ENCODE results near the gene KCNN4.
"Not testable (repeated sequence)": the region's sequence is repeated elsewhere in the genome, so short reads cannot be mapped to it uniquely, and the experiment has no call there.

KCNN4 gene

GRCh38 chr19:43768273-43769050 lies 12.3 kb downstream of the KCNN4 start:
- Histone ChIP-seq H3K9ac (ENCODE audit: low read depth, low read length) (no peak overlapping the region), H3K9me3 (ENCODE audit: insufficient read depth, low read depth, low read length) (no peaks in the 10 kb centered on the region), H3K4me1 (ENCODE audit: insufficient read depth, low read length) (peaks cover 8% of the 10 kb centered on the region), H3K36me3 (ENCODE audit: insufficient read depth, low read length) (no peaks in the 10 kb centered on the region), H3K27ac (ENCODE audit: low read depth, low read length) (no peak overlapping the region), H3K4me3 (ENCODE audit: low read length) (no peak overlapping the region), H3K27me3 (ENCODE audit: insufficient read depth, low read length) (peaks cover 18% of the 10 kb centered on the region)
- WGBS, result 83% methylated on average over 14 of the region's 15 CpGs

GRCh38 chr19:43767818-43768217 lies 13.0 kb downstream of the KCNN4 start:
- 91% methylated on average over 1 of the region's 1 CpG for WGBS
- no peaks in the 10 kb centered on the region for H3K9me3 ChIP-seq (ENCODE audit: insufficient read depth, low read depth, low read length)
- no peak overlapping the region for H3K27ac ChIP-seq (ENCODE audit: low read depth, low read length)
- H3K9ac ChIP-seq (ENCODE audit: low read depth, low read length), result no peak overlapping the region
- 0 out of 2 replicates have a peak, but pooled peaks cover 3% of the 10 kb centered on the region for H3K4me1 ChIP-seq (ENCODE audit: insufficient read depth, low read length)
- no peaks in the 10 kb centered on the region for H3K36me3 ChIP-seq (ENCODE audit: insufficient read depth, low read length)
- no peak overlapping the region for H3K4me3 ChIP-seq (ENCODE audit: low read length)
- peaks cover 12% of the 10 kb centered on the region for H3K27me3 ChIP-seq (ENCODE audit: insufficient read depth, low read length)

GRCh38 chr19:43767316-43767715 lies 13.5 kb downstream of the KCNN4 start:
- Histone ChIP-seq H3K27me3 (ENCODE audit: insufficient read depth, low read length) (peaks cover 7% of the 10 kb centered on the region), H3K4me1 (ENCODE audit: insufficient read depth, low read length) (0 out of 2 replicates have a peak, but pooled peaks cover 3% of the 10 kb centered on the region), H3K36me3 (ENCODE audit: insufficient read depth, low read length) (no peaks in the 10 kb centered on the region), H3K27ac (ENCODE audit: low read depth, low read length) (no peak overlapping the region), H3K4me3 (ENCODE audit: low read length) (no peak overlapping the region), H3K9me3 (ENCODE audit: insufficient read depth, low read depth, low read length) (no peaks in the 10 kb centered on the region), H3K9ac (ENCODE audit: low read depth, low read length) (no peak overlapping the region)
- WGBS, result 90% methylated on average over 7 of the region's 7 CpGs

GRCh38 chr19:43766755-43767043 lies 14.1 kb downstream of the KCNN4 start:
- no peaks in the 10 kb centered on the region for H3K36me3 ChIP-seq (ENCODE audit: insufficient read depth, low read length)
- 0 out of 2 replicates have a peak, but pooled peaks cover 3% of the 10 kb centered on the region for H3K4me1 ChIP-seq (ENCODE audit: insufficient read depth, low read length)
- H3K4me3 ChIP-seq (ENCODE audit: low read length), result no peak overlapping the region
- no peak overlapping the region for H3K9ac ChIP-seq (ENCODE audit: low read depth, low read length)
- H3K9me3 ChIP-seq (ENCODE audit: insufficient read depth, low read depth, low read length), result no peaks in the 10 kb centered on the region
- no peak overlapping the region for H3K27ac ChIP-seq (ENCODE audit: low read depth, low read length)
- peaks cover under 1% of the 10 kb centered on the region for H3K27me3 ChIP-seq (ENCODE audit: insufficient read depth, low read length)
- WGBS, result 74% methylated on average over 4 of the region's 4 CpGs

GRCh38 chr19:43765109-43765876 lies 15.5 kb downstream of the KCNN4 start:
- H3K4me3 ChIP-seq (ENCODE audit: low read length), result no peak overlapping the region
- 58% methylated on average over 16 of the region's 16 CpGs for WGBS
- H3K36me3 ChIP-seq (ENCODE audit: insufficient read depth, low read length), result no peaks in the 10 kb centered on the region
- no peaks in the 10 kb centered on the region for H3K9me3 ChIP-seq (ENCODE audit: insufficient read depth, low read depth, low read length)
- no peak overlapping the region; the same call in 1 of the 2 replicates for H3K27ac ChIP-seq (ENCODE audit: low read depth, low read length)
- H3K27me3 ChIP-seq (ENCODE audit: insufficient read depth, low read length), result no peaks in the 10 kb centered on the region
- H3K9ac ChIP-seq (ENCODE audit: low read depth, low read length), result no peak overlapping the region
- 0 out of 2 replicates have a peak, but pooled peaks cover 3% of the 10 kb centered on the region for H3K4me1 ChIP-seq (ENCODE audit: insufficient read depth, low read length)

GRCh38 chr19:43764684-43765083 lies 16.1 kb downstream of the KCNN4 start:
- not testable (repeated sequence) for H3K4me1 ChIP-seq (ENCODE audit: insufficient read depth, low read length); H3K9ac ChIP-seq (ENCODE audit: low read depth, low read length); H3K4me3 ChIP-seq (ENCODE audit: low read length); H3K27ac ChIP-seq (ENCODE audit: low read depth, low read length); H3K9me3 ChIP-seq (ENCODE audit: insufficient read depth, low read depth, low read length); H3K27me3 ChIP-seq (ENCODE audit: insufficient read depth, low read length); H3K36me3 ChIP-seq (ENCODE audit: insufficient read depth, low read length)
- WGBS, result 85% methylated on average over 8 of the region's 8 CpGs

GRCh38 chr19:43763473-43763939 lies 17.3 kb downstream of the KCNN4 start:
- no peak overlapping the region for H3K9ac ChIP-seq (ENCODE audit: low read depth, low read length)

GRCh38 chr19:43762814-43763213 lies 18.0 kb downstream of the KCNN4 start:
- WGBS, result 92% methylated on average over 3 of the region's 3 CpGs
- H3K9me3 ChIP-seq (ENCODE audit: insufficient read depth, low read depth, low read length), result no peaks in the 10 kb centered on the region
- H3K4me1 ChIP-seq (ENCODE audit: insufficient read depth, low read length), result 0 out of 2 replicates have a peak, but pooled peaks cover 7% of the 10 kb centered on the region
- no peak overlapping the region for H3K27ac ChIP-seq (ENCODE audit: low read depth, low read length)
- H3K36me3 ChIP-seq (ENCODE audit: insufficient read depth, low read length), result no peaks in the 10 kb centered on the region
- H3K9ac ChIP-seq (ENCODE audit: low read depth, low read length), result no peak overlapping the region
- H3K27me3 ChIP-seq (ENCODE audit: insufficient read depth, low read length), result no peaks in the 10 kb centered on the region
- no peak overlapping the region for H3K4me3 ChIP-seq (ENCODE audit: low read length)

More at GRCh38 chr19:43763473-43763939, 17.3 kb downstream of the KCNN4 start:
- WGBS, result 95% methylated on average over 2 of the region's 3 CpGs
- Histone ChIP-seq H3K27me3 (ENCODE audit: insufficient read depth, low read length) (no peaks in the 10 kb centered on the region), H3K27ac (ENCODE audit: low read depth, low read length) (no peak overlapping the region), H3K4me1 (ENCODE audit: insufficient read depth, low read length) (0 out of 2 replicates have a peak, but pooled peaks cover 7% of the 10 kb centered on the region), H3K36me3 (ENCODE audit: insufficient read depth, low read length) (no peaks in the 10 kb centered on the region), H3K4me3 (ENCODE audit: low read length) (no peak overlapping the region), H3K9me3 (ENCODE audit: insufficient read depth, low read depth, low read length) (no peaks in the 10 kb centered on the region)

GRCh38 chr19:43760941-43761340 lies 19.8 kb downstream of the KCNN4 start:
- Histone ChIP-seq H3K36me3 (ENCODE audit: insufficient read depth, low read length) (peaks cover 5% of the 10 kb centered on the region; the same call in 1 of the 2 replicates), H3K4me3 (ENCODE audit: low read length) (no peak overlapping the region), H3K27ac (ENCODE audit: low read depth, low read length) (no peak overlapping the region), H3K9me3 (ENCODE audit: insufficient read depth, low read depth, low read length) (no peaks in the 10 kb centered on the region), H3K27me3 (ENCODE audit: insufficient read depth, low read length) (no peaks in the 10 kb centered on the region), H3K4me1 (ENCODE audit: insufficient read depth, low read length) (peaks cover 6% of the 10 kb centered on the region; the same call in 1 of the 2 replicates), H3K9ac (ENCODE audit: low read depth, low read length) (no peak overlapping the region)
- 93% methylated on average over 3 of the region's 4 CpGs for WGBS

GRCh38 chr19:43759515-43759914 lies 21.3 kb downstream of the KCNN4 start:
- 74% methylated on average over 5 of the region's 5 CpGs for WGBS
- Histone ChIP-seq H3K27me3 (ENCODE audit: insufficient read depth, low read length) (no peaks in the 10 kb centered on the region), H3K9ac (ENCODE audit: low read depth, low read length) (no peak overlapping the region), H3K27ac (ENCODE audit: low read depth, low read length) (no peak overlapping the region), H3K4me3 (ENCODE audit: low read length) (no peak overlapping the region), H3K4me1 (ENCODE audit: insufficient read depth, low read length) (peaks cover 6% of the 10 kb centered on the region; the same call in 1 of the 2 replicates), H3K36me3 (ENCODE audit: insufficient read depth, low read length) (peaks cover 5% of the 10 kb centered on the region; the same call in 1 of the 2 replicates), H3K9me3 (ENCODE audit: insufficient read depth, low read depth, low read length) (no peaks in the 10 kb centered on the region)

- WGBS, result 2% methylated on average over 28 of the region's 28 CpGs
- Histone ChIP-seq H3K4me1 (ENCODE audit: insufficient read depth, low read length) (peaks cover 11% of the 10 kb centered on the region; the same call in 1 of the 2 replicates), H3K27me3 (ENCODE audit: insufficient read depth, low read length) (no peaks in the 10 kb centered on the region)
Observed at GRCh38 chr19:43755256-43755801, 25.4 kb downstream of the KCNN4 start.

More at GRCh38 chr19:43755256-43755801, 25.4 kb downstream of the KCNN4 start:
- Histone ChIP-seq H3K36me3 (ENCODE audit: insufficient read depth, low read length) (peaks cover 16% of the 10 kb centered on the region), H3K27ac (ENCODE audit: low read depth, low read length) (peak overlapping the region; percentile 99), H3K9ac (ENCODE audit: low read depth, low read length) (peak overlapping the region; percentile 96), H3K4me3 (ENCODE audit: low read length) (peak overlapping the region; percentile 81), H3K9me3 (ENCODE audit: insufficient read depth, low read depth, low read length) (no peaks in the 10 kb centered on the region)
